IPS-20b (cell line): ENCODE measurements around the gene NDRG4.

ENCODE experiments used
- H3K27ac ChIP-seq: one replicate; pipeline ENCODE4 v1.5.1; 2013; ENCODE audit warnings: low read length
- H3K27me3 ChIP-seq: 2 replicates; pipeline ENCODE4 v1.6.1; 2013; ENCODE audit warnings: mild to moderate bottlenecking, low read length, inconsistent platforms; ENCODE audit not compliant: insufficient read depth
- H3K36me3 ChIP-seq: 2 replicates; pipeline ENCODE4 v1.6.1; 2013; ENCODE audit warnings: low read depth, mild to moderate bottlenecking, inconsistent platforms, low read length, moderate library complexity; ENCODE audit not compliant: insufficient read depth
- H3K4me1 ChIP-seq: 2 replicates; pipeline ENCODE4 v1.6.1; 2013; ENCODE audit warnings: mild to moderate bottlenecking, control low read depth, inconsistent platforms, low read length, moderate library complexity; ENCODE audit not compliant: insufficient read depth
- H3K4me3 ChIP-seq: 2 replicates; pipeline ENCODE4 v1.5.1; 2013; ENCODE audit warnings: mild to moderate bottlenecking, low read length, inconsistent platforms
- H3K9ac ChIP-seq: 2 replicates; pipeline ENCODE4 v1.6.1; 2013; ENCODE audit warnings: low read depth, mild to moderate bottlenecking, inconsistent platforms, low read length, moderate library complexity
- H3K9me3 ChIP-seq: 2 replicates; pipeline ENCODE4 v1.6.1; 2013; ENCODE audit warnings: mild to moderate bottlenecking, low read depth, low read length, inconsistent platforms; ENCODE audit not compliant: insufficient read depth

Gene NDRG4

DNA sequence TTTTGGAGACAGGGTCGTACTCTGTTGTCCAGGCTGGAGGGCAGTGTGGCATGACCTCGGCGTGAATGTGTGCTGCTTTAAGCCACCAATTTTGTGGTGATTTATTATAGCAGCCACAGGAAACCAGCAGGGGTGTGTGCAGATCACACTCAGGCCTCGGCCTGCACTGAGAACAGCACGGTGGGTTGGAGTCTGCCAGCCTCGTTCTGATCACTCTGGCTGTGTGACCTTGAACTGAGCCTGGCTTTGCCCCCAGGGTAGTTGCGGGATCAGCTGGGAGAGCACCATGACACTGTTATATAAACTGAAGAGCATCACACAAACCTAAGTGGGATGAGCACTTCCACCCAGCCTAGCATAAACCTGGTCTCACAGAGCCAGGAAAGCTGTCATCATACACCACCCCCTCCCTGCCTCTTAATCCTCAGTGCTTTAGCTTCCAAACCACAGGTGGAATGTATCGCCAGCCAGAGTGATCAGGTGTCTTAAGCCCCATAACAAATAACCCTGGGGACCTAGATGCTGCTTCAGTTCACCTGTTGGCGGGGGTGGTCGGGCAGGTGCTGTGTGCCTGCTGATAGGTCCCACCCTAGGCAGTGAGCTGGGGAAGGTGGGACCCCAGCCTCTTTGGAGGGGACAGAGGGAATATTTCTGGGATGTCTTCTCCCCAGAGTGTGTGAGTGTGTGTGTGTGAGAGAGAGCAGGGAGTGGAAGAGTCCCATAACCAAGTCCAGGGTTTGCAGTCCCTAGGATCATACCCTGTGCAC is 28.6 kb upstream of the NDRG4 start:
- no peak overlapping the region for H3K27ac ChIP-seq
- H3K27me3 ChIP-seq, result peaks cover 18% of the 10 kb centered on the region
- H3K36me3 ChIP-seq, result no peaks in the 10 kb centered on the region
- no peak overlapping the region for H3K9ac ChIP-seq
- no peaks in the 10 kb centered on the region for H3K9me3 ChIP-seq
- no peaks in the 10 kb centered on the region; the same call in 1 of the 2 replicates for H3K4me1 ChIP-seq
- no peak overlapping the region for H3K4me3 ChIP-seq

DNA sequence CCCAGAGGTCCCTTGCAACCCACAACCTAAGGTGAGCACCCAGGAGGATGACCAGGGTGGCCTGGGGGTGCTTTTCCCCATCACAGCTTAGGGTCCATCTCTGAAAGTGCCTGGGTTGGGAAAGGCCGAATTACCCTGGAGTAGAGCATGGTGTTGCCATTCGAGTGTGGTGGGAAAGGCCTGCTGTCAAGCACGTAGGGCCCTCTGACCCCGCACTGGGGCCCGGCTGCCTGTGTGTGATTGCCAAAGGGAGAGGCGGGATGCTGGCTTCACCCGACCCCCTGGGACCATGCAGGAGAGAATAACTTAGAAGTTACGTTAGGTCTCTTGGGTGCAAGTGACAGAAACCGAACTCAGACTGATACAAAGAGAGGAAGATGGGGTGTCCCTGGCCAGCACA is 27.7 kb upstream of the NDRG4 start:
- H3K27ac ChIP-seq, result no peak overlapping the region
- peaks cover 10% of the 10 kb centered on the region for H3K27me3 ChIP-seq

DNA sequence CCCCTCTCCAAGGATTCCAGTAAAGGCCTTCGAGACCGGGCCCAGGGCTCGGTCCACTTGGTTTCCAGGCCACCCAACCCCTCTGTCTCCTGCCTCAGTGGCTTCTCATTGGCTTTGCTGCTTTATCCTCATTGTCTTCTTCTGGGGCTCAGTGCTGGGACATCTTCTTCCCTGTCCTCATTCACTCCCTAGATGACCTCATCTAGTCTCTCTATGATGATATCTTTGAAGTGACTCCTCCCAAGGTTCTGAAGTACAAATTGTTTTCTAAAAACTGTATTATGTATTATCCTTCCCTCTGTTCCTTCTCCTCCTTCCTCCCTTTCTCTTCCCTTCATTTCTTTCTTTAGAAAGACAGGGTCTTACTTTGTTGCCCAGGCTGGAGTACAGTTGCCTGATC is 27.1 kb upstream of the NDRG4 start:
- Histone ChIP-seq H3K4me3 (no peak overlapping the region), H3K27me3 (peaks cover 4% of the 10 kb centered on the region; the same call in 1 of the 2 replicates), H3K36me3 (no peaks in the 10 kb centered on the region), H3K27ac (no peak overlapping the region), H3K4me1 (no peaks in the 10 kb centered on the region; the same call in 1 of the 2 replicates), H3K9me3 (no peaks in the 10 kb centered on the region), H3K9ac (no peak overlapping the region)

More for the DNA sequence above, 27.7 kb upstream of the NDRG4 start:
- no peak overlapping the region for H3K4me3 ChIP-seq
- H3K4me1 ChIP-seq, result no peaks in the 10 kb centered on the region; the same call in 1 of the 2 replicates
- no peaks in the 10 kb centered on the region for H3K36me3 ChIP-seq
- H3K9ac ChIP-seq, result no peak overlapping the region
- H3K9me3 ChIP-seq, result no peaks in the 10 kb centered on the region

DNA sequence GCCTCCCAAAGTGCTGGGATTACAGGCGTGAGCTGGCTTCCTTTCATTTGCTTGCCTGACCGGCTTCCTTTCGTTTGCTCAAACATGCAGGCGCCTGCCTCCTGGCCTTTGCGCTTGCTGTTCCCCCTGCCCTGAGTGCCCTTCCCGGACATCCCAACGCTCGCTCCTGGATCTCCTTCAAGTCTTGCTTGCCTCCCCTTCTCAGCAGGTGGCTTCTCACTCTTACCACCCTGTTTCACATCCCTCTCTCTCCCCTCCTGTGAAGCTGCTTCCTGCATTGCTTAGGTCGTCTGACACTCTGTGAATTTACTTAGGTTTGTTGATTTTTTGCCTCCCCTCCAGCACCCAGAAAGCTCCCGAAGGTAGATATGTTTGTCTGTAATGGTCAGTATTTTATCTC is 25.6 kb upstream of the NDRG4 start:
- Histone ChIP-seq H3K36me3 (no peaks in the 10 kb centered on the region), H3K4me1 (no peaks in the 10 kb centered on the region; the same call in 1 of the 2 replicates), H3K27me3 (no peaks in the 10 kb centered on the region; the same call in 1 of the 2 replicates), H3K4me3 (no peak overlapping the region), H3K27ac (no peak overlapping the region), H3K9ac (no peak overlapping the region), H3K9me3 (no peaks in the 10 kb centered on the region)

DNA sequence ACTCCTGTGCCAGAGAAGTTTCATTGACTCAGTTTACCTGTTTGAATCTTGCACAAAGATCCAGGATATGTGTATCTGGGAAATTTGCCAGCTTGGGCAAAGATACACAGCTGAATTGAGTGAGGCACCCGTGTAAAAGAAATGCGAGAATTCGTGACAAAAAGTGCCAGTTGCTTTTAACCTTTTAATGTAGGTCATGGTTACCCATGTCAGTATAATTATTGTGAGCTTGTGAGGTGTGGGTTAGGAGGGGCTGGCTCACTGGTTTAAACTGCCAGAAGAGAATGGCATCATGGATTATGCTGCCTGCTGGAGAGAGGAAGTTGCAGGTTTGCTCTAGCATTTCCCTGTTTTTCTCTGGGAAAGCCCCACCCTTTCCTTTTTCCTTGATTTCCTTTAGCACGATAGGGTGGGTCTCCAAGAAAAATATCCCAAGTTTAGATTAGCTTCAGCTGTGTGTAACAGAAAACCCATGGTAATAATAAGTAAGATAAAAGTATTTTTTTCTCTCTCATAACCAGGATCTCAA is 24.8 kb upstream of the NDRG4 start:
- no peak overlapping the region for H3K27ac ChIP-seq
- H3K9ac ChIP-seq, result no peak overlapping the region
- no peaks in the 10 kb centered on the region for H3K36me3 ChIP-seq
- no peaks in the 10 kb centered on the region; the same call in 1 of the 2 replicates for H3K27me3 ChIP-seq
- no peaks in the 10 kb centered on the region; the same call in 1 of the 2 replicates for H3K4me1 ChIP-seq
- H3K4me3 ChIP-seq, result no peak overlapping the region
- no peaks in the 10 kb centered on the region for H3K9me3 ChIP-seq

DNA sequence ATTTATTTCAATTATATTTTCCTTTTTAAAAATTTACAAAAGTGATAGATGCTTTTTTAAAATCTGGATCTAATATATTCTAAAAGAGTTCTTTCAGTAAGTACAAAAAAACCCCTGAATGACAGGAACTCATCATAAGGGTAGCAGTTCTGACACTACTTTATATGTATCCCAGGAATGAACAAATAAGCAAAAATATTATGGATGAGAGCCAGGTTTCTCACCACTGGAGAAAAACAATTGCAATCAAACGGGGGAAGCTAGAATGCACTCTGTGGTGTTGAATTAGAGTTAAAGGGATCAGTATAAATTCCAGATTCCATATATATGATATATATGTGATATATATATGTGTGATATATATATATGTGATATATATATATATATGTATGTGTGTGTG is 23.2 kb upstream of the NDRG4 start:
- H3K27ac ChIP-seq, result no peak overlapping the region
- H3K4me3 ChIP-seq, result no peak overlapping the region
- no peaks in the 10 kb centered on the region for H3K36me3 ChIP-seq
- H3K9me3 ChIP-seq, result no peaks in the 10 kb centered on the region
- no peaks in the 10 kb centered on the region; the same call in 1 of the 2 replicates for H3K4me1 ChIP-seq
- no peaks in the 10 kb centered on the region; the same call in 1 of the 2 replicates for H3K27me3 ChIP-seq
- H3K9ac ChIP-seq, result no peak overlapping the region

DNA sequence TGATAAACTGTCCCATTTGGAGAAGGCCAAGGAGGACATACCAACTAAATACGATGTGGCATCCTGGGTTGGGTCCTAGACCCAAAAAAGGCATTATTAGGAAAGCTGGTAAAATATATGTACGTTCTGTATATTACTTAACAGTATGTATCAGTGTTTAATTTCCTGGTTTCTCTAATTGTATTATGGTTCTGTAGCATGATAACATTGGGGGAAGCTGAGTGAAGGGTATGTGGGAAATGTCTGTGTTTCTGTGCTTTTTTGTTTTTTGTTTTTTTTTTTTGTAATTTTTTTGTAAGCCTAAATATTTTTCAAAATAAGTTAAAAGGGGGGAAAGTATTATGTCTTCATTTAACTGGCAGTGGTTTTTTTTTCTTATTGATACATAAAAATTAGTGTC is 21.5 kb upstream of the NDRG4 start:
- no peak overlapping the region for H3K4me3 ChIP-seq
- no peaks in the 10 kb centered on the region for H3K36me3 ChIP-seq
- H3K27ac ChIP-seq, result no peak overlapping the region
- H3K4me1 ChIP-seq, result no peaks in the 10 kb centered on the region
- H3K9me3 ChIP-seq, result no peaks in the 10 kb centered on the region
- no peak overlapping the region for H3K9ac ChIP-seq
- H3K27me3 ChIP-seq, result no peaks in the 10 kb centered on the region; the same call in 1 of the 2 replicates

DNA sequence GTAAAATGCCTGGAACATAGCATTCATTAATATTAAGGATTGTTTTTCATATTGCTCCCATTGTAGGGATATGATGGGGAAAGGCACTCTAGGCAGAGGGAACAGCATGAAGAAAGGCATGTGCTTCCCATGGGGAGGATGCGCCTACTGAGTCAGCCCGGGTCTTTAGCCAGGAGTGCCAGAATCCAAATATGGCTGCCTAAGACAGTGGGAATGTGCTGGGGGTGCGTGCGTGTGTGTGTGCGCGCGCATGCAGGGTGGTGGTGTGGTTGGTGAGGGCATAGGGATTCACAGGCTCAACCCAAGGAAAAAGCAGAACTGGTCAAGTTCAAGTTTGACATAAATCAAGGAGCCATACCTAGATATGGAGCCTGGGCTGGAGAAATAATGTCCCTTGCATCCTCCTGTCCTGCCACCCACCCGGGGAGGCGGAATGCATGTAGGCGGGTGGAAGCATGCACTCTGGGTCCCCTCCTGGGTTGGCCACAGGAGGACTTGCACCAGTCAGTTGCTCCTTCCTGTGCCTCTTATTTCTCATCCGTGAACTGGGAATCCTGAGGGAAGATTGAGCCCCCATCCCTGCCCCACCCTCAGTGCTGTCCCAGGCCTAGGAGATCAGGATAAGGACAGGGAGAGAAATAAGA is 18.6 kb upstream of the NDRG4 start:
- no peak overlapping the region for H3K9ac ChIP-seq
- no peaks in the 10 kb centered on the region; the same call in 1 of the 2 replicates for H3K27me3 ChIP-seq
- H3K4me1 ChIP-seq, result no peaks in the 10 kb centered on the region
- no peaks in the 10 kb centered on the region for H3K9me3 ChIP-seq
- H3K27ac ChIP-seq, result no peak overlapping the region
- H3K36me3 ChIP-seq, result no peaks in the 10 kb centered on the region
- no peak overlapping the region for H3K4me3 ChIP-seq

DNA sequence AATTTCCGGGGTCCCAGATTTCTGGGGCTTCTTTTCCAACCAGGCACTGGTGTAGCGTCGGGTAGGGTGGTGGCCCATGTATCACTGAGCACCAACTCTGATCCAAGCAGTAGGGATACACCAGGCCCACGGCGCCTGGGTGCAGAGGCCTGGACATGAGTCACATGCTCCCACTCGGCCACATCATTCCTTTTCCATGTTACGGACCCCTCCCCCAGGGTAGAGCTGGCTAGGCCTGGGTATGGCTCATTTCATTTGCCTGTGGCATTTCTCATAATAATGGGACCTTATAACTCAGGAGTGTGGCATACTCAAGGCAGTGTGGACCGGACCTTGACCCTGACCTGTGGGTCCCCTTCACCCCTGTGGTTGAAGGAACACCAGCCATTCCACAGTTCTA is 18.0 kb upstream of the NDRG4 start:
- Histone ChIP-seq H3K9ac (no peak overlapping the region), H3K9me3 (no peaks in the 10 kb centered on the region), H3K27ac (no peak overlapping the region), H3K4me1 (no peaks in the 10 kb centered on the region), H3K36me3 (no peaks in the 10 kb centered on the region), H3K27me3 (peaks cover 1% of the 10 kb centered on the region; the same call in 1 of the 2 replicates), H3K4me3 (no peak overlapping the region)

DNA sequence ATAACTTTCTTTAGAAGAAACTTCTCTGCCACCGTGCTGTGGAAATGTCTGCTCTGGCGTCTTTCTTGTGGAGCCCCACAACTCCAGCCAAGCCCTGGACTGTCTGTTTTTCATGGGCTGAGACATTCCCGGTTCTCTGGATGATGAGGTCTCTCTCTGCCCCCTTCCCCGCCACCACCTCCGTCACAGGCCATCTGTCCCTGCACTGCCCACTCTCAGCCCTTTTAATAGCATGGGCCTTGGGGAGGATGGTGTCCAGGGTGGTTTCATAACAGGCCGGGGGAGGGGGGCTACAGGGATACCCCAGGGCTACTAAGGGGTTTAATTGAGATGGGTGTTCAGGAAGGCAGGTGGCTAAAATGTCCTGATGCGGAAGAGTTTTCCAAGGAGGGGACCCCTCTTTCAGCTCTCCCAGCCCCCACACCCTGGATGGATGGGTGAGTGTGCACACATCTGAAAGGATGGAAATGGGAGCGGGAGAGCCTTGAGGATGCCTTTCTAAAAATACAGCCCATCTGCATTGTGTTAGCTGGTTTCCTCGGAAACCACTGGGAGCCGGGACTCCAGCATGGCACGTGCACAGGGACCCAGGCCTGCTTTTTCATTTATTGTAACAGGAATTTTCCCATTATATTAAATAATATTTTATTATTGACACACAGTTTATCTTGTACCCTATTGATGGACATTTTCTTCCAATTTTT is 14.6 kb upstream of the NDRG4 start:
- H3K27me3 ChIP-seq, result peaks cover 7% of the 10 kb centered on the region; the same call in 1 of the 2 replicates
- no peaks in the 10 kb centered on the region for H3K36me3 ChIP-seq
- no peak overlapping the region for H3K27ac ChIP-seq
- H3K4me3 ChIP-seq, result no peak overlapping the region
- no peaks in the 10 kb centered on the region for H3K9me3 ChIP-seq
- no peak overlapping the region for H3K9ac ChIP-seq
- H3K4me1 ChIP-seq, result no peaks in the 10 kb centered on the region

DNA sequence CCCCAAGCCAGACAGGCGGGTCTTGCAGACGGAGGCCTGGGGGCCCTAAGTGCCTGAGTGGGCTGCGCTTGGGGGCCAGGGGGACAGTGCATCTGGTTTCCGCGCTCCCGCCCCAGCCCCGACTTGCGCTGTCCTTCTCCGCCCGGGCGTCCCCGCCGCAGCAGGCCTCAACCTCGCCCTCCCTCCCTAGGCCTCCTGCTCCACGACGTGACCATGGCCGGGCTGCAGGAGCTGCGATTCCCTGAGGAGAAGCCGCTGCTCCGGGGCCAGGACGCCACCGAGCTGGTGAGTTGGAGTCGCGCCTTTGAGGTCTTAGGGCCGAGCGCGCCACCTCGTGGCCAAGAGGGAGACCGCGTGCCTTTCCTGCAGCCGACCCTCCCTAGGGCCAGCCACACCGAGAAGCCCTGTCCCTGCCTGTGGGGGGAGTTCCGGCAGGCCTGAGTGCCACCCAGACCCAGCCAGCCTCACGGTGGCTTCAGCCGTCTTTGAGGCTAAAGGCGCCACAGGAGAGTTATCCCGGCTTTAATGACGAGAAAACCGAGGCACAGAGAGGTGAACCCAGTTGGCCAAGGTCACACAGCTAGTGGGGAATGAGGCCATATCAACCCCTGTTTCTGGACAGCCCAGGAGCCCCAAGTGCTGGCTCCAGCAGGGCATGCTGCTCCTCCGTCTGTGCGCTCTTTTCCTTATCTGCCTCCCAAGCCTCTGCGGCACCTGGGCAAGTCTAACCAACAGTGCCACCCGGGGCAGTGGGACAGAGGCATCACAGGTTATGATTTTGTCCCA is 12.2 kb upstream of the NDRG4 start:
- Histone ChIP-seq H3K9ac (no peak overlapping the region), H3K27me3 (peaks cover 7% of the 10 kb centered on the region; the same call in 1 of the 2 replicates), H3K27ac (no peak overlapping the region), H3K4me3 (no peak overlapping the region), H3K9me3 (no peaks in the 10 kb centered on the region), H3K4me1 (no peaks in the 10 kb centered on the region), H3K36me3 (no peaks in the 10 kb centered on the region)
